Measurements from ENCODE around the gene RASAL2. TPM values are rescaled to one million over a fixed set of nuclear protein-coding genes. Genes with fewer than 3 reads are reported as not detected.
"Not testable (repeated sequence)": the region's sequence is repeated elsewhere in the genome, so short reads cannot be mapped to it uniquely, and the experiment has no call there.

The RASAL2 gene
- polyA plus RNA-seq, 3 donors: 18.5 to 21.8 (median 19.9) TPM

GRCh38 chr1:178500091-178500770 lies 406.3 kb downstream of the RASAL2 start:
- no peak for DNase-seq (ENCODE audit: low read depth in 3 of 3, low spot score in 2 of 3)

- no peak for DNase-seq (ENCODE audit: low read depth in 3 of 3, low spot score in 2 of 3)
These were observed 407.1 kb downstream of the RASAL2 start for GRCh38 chr1:178500936-178501554.

- peak; percentile 27 to 56 (median 40) for DNase-seq (ENCODE audit: low read depth in 3 of 3, low spot score in 2 of 3)
These were observed 407.9 kb downstream of the RASAL2 start for GRCh38 chr1:178501705-178502329.

- DNase-seq (ENCODE audit: low read depth in 3 of 3, low spot score in 2 of 3): no peak
These were observed 408.4 kb downstream of the RASAL2 start for GRCh38 chr1:178502330-178502714.

- no peak for DNase-seq (ENCODE audit: low read depth in 3 of 3, low spot score in 2 of 3)
These were observed 409.0 kb downstream of the RASAL2 start for GRCh38 chr1:178502856-178503255.

GRCh38 chr1:178503316-178503715 lies 409.4 kb downstream of the RASAL2 start:
- DNase-seq (ENCODE audit: low read depth in 3 of 3, low spot score in 2 of 3): not testable (repeated sequence)

GRCh38 chr1:178503849-178504248 lies 409.9 kb downstream of the RASAL2 start:
- DNase-seq (ENCODE audit: low read depth in 3 of 3, low spot score in 2 of 3): no peak

GRCh38 chr1:178504286-178504685 lies 410.4 kb downstream of the RASAL2 start:
- DNase-seq (ENCODE audit: low read depth in 3 of 3, low spot score in 2 of 3): no peak

GRCh38 chr1:178506177-178506576 lies 412.3 kb downstream of the RASAL2 start:
- DNase-seq (ENCODE audit: low read depth in 3 of 3, low spot score in 2 of 3): no peak

GRCh38 chr1:178506669-178507068 lies 412.8 kb downstream of the RASAL2 start:
- no peak for DNase-seq (ENCODE audit: low read depth in 3 of 3, low spot score in 2 of 3)

- no peak for DNase-seq (ENCODE audit: low read depth in 3 of 3, low spot score in 2 of 3)
These were observed 415.6 kb downstream of the RASAL2 start for GRCh38 chr1:178509414-178510007.

- no peak for DNase-seq (ENCODE audit: low read depth in 3 of 3, low spot score in 2 of 3)
These were observed 416.3 kb downstream of the RASAL2 start for GRCh38 chr1:178510155-178510554.

- DNase-seq (ENCODE audit: low read depth in 3 of 3, low spot score in 2 of 3): no peak
These were observed 418.8 kb downstream of the RASAL2 start, which contains the start of gene TEX35 for GRCh38 chr1:178512566-178513277. Gene TEX35 (plus strand): TSS chr1:178513109. CDS start chr1:178513189, 80 bp downstream.

GRCh38 chr1:178513278-178513983 lies 419.5 kb downstream of the RASAL2 start:
- no peak for DNase-seq (ENCODE audit: low read depth in 3 of 3, low spot score in 2 of 3)

GRCh38 chr1:178516110-178516509 lies 422.2 kb downstream of the RASAL2 start:
- DNase-seq (ENCODE audit: low read depth in 3 of 3, low spot score in 2 of 3): no peak

GRCh38 chr1:178518894-178519293 lies 425.0 kb downstream of the RASAL2 start:
- no peak for DNase-seq (ENCODE audit: low read depth in 3 of 3, low spot score in 2 of 3)

GRCh38 chr1:178520803-178521202 lies 426.9 kb downstream of the RASAL2 start:
- no peak for DNase-seq (ENCODE audit: low read depth in 3 of 3, low spot score in 2 of 3)

- DNase-seq (ENCODE audit: low read depth in 3 of 3, low spot score in 2 of 3): no peak
These were observed 427.3 kb downstream of the RASAL2 start for GRCh38 chr1:178521241-178521640.

GRCh38 chr1:178527117-178527516 lies 433.2 kb downstream of the RASAL2 start:
- no peak for DNase-seq (ENCODE audit: low read depth in 3 of 3, low spot score in 2 of 3)

GRCh38 chr1:178528228-178528952 lies 434.5 kb downstream of the RASAL2 start:
- no peak for DNase-seq (ENCODE audit: low read depth in 3 of 3, low spot score in 2 of 3)
